HTERT RPE-1 (cell line): ENCODE measurements around the gene PAIP2.
"Not testable (repeated sequence)": the region's sequence is repeated elsewhere in the genome, so short reads cannot be mapped to it uniquely, and the experiment has no call there.

Experiments
- in situ Hi-C: fragments of 300-500 bp; cut with MboI; formaldehyde crosslinking; loops from 4 replicates; pipeline ENCODE4 v1.14.3; 2020; ENCODE audit warnings: low sequenced_read_pairs

PAIP2 gene

DNA sequence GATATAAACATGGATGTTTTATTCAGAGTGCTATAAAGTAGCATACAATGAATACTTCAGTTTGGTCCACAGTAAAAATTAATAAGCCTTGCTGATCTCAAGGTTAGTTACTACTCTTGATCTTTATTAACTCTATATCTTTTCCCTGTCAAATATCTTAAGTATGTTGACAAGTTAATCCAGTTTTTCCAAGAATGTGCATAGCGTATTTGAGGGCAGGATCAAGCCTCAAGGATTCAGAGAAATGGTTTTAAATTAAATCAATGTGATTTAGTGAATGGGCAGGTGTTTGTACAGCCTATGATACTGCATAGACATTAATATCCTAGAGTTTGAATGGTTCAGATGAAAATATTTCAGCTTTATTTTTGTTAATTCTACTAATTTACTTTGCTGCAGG, 27.4 kb upstream of the PAIP2 start:
- in situ Hi-C loops, result no loop called here

DNA sequence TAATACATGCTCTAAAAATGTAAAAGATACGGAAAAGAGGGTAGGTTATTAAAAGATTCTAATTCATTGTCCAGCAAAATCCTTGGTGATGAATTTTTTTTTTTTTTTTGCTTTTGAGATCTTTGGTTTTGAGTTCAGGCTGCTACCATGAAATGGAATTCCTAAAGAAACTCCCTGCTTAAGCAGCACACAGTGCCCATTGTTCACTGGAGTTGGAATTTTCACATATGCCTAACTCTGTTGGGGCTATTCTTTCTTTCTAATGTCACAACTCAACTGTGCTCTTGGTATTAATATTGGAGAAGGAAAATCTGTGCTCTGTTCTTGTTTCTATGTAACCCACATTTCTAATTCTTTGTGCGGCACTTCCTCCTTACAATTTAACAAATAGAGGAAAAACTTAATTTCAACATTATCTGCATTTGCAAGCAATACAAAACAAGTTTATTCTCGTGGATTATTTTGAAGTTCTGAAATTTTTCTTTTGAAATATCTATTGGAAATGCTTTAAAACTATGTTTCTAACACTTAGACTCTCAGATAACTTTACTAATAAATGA, 26.5 kb upstream of the PAIP2 start:
- in situ Hi-C loops, result no loop called here

DNA sequence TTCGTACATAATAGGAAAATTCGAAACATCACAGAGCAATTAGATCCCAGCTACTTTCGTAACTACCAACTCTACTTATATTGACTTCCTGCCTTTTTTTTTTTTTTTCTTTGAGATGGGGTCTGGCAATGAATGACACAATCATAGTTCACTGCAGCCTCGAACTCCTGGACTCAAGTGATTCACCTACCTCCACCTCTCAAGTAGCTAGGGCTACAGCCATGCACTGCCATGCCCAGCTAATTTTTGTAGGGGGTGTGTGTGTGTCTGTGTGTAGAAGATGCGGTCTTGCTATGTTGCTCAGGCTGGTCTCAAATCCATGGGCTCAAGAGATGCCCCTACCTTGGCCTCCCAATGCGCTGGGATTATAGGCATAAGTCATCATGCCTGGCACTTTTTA, 5.8 kb upstream of the PAIP2 start:
- in situ Hi-C loops, result no loop called here

DNA sequence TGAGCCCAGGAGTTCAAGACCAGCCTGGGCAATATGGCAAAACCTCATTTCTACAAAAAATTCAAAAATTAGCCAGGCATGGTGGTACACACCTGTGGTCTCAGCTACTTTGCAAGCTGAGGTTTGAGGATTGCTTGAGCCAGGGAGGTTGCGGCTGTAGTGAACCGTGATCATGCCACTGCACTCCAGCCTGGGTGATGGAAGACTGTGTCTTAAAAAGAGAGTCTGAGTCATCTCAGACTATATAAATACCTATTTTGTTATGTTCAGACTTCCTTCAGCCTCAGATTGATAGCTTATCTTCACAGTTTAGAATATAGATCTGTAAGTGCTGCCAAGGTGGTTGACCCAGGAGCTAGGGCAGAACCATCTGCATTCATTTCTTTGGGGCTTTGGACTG, 1.6 kb upstream of the PAIP2 start:
- in situ Hi-C loops, result no loop called here

DNA sequence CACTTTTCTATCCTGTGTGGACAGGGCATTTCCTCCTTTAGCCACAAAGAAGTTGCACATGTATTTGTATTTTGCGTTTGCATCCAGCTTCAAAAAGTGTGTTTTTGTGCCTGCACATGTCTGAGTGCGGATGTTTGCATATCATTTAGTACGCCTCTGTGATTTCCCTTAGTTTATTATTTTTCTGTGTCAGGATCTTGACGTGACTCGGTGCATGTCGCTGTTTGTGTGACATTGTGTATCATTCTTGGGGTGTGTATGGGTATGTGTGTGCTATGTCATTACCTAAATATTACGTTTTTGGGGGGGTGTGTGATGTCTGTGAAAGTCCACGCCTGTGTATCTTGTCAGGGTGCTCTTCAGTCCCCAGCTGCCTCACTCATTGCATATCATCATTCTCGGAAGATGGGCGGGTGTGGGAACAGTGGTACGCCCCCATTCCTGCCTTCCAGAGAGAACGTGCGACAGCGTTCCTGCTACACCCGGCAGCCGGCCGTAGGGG, 416 bp upstream of the PAIP2 start:
- in situ Hi-C loops, result no loop called here

DNA sequence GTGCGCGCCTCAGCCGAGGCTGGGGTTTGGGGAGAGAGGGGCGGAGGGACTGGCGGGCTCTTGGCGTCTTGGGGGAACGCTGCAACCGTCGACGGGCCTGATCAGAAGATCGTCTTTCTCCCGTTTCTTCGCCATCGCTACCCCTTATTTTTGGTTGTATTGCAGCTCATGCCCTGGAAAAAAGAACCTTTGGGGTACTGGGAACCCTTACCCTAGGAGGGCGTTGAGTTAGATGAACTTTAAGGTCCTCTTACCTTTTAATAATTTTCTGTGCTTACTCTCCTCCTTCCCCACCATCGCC, 719 bp downstream of the PAIP2 start:
- in situ Hi-C loops, result no loop called here

DNA sequence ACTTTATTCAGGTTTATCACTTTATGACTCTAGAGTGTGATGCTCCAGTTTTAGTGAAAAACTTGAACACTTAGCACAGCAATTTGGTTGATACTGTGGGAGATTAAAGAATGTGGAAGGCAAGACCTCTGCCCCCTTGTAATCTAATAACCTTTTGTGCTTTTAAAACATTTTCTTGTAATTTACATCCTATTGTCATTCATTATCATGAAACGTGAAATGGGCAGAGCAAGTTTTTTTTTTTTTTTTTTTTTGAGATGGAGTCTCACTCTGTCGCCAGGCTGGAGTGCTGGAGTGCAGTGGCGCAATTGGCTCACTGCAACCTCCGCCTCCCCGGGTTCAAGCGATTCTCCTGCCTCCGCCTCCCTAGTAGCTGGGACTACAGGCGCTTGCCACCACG, 1.8 kb downstream of the PAIP2 start:
- in situ Hi-C loops, result no loop called here

DNA sequence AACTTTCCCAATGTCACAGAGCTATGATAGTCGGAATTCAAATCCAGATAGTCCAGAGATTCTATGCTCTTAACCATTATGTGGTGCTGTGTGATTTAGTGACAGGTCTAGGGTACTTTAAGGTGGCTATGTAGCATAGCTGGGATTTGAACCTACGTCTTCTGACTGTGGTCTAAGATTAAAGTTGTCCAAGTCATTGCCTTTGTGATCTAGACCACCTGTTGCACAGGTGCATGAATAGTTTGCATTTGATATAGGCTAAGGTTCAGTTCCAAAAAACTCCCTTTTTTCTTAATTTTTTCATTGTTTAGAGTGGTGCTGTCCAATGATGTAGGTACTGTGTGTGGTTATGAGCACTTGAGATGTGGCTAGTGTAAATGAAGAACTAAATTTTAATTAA, 2.5 kb downstream of the PAIP2 start:
- in situ Hi-C loops, result no loop called here

DNA sequence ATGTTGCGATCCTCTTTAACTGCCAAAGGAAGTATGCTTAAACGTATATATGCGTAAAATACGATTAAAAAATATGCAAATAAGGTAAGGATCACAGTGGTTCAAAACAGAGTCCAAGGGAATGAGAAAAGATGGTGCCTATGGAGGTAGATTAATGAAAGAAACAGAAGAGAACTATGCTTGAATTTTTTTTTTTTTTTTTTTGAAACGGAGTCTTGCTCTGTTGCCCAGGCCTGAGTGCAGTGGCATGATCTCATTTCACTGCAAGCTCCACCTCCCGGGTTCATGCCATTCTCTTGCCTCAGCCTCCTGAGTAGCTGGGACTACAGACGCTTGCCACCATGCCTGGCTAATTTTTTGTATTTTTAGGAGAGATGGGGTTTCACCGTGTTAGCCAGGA, 3.8 kb downstream of the PAIP2 start:
- in situ Hi-C loops, result not testable (repeated sequence)

DNA sequence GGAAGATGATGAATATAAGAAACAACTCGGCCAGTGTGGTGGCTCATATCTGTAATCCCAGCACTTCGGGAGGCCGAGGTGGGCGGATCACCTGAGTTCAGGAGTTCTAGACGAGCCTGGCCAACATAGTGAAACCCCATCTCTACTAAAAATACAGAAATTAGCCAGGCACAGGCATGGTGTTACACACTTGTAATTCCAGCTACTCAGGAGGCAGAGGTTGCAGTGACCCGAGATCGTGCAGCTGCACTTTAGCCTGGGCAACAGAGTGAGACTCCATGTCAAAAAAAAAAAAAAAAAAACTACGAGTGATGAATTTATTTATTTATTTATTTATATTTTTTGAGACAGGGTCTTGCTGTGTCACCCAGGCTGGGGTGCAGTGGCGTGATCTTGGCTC, 6.2 kb downstream of the PAIP2 start:
- in situ Hi-C loops, result not testable (repeated sequence)

DNA sequence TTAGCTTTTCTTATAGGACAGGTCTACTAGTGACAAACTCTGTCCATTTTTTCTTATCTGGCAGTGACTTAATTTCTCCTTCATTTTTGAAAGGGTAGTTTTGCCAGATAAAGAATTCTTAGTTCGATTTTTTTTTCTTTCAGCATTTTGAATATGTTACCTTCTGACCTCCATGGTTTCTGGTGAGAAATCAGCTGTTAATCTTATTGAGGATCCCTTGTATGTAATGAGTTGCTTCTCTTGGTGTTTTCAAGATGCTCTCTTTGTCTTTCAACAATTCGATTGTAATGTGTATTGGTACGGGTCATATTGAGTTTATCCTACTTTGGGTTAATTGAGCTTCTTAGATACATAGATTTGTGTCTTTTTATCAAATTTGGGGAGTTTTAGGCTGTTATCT, 12.5 kb downstream of the PAIP2 start:
- in situ Hi-C loops, result no loop called here

DNA sequence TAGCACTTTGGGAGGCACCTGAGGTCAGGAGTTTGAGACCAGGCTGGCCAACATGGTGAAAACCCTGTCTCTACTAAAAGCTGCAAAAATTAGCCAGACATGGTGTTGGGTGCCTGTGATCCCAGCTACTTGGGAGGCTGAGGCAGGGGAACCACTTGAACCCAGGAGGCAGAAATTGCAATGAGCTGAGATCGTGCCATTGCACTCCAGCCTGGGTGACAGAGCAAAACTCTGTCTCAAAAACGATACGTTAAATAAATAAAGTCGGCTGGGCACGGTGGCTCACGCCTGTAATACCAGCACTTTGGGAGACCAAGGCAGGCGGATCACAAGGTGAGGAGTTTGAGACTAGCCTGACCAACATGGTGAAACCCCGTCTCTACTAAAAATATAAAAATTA, 14.2 kb downstream of the PAIP2 start:
- in situ Hi-C loops, result not testable (repeated sequence)

DNA sequence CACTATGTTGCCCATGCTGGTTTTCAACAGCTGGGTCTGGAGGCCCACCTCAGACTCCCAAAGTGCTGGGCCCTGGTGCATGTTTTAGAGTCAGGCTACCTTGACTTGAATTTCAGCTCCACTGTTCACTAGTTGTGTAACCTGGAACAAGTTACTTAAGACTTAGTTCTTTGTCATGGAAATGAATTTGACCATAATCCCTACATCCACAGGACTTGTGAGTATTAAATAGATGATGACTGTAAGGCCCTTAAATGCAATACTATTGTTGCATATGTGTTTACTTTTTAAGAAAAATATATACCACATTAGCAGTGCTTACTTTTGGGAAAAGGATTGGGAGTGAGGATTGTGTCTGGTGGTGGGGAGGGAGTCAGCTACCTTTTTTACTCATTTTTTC, 16.4 kb downstream of the PAIP2 start:
- in situ Hi-C loops, result no loop called here

DNA sequence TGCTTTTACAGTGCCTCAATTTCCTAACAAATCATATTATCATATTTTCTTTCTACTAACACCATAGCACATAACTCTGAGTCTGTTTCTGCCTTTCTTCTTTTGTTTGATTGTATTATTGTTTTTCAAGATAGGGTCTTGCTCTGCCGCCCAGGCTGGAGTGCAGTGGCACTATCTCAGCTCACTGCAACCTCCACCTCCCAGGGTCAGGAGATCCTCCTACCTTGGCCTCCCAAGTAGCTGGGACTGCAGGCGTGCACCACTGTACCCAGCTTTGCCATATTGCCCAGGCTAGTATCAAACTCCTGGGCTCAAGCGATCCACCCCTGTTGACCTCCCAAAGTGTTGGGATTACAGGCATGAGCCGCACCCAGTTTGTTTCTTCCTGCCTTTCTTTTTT, 18.7 kb downstream of the PAIP2 start:
- in situ Hi-C loops, result no loop called here

DNA sequence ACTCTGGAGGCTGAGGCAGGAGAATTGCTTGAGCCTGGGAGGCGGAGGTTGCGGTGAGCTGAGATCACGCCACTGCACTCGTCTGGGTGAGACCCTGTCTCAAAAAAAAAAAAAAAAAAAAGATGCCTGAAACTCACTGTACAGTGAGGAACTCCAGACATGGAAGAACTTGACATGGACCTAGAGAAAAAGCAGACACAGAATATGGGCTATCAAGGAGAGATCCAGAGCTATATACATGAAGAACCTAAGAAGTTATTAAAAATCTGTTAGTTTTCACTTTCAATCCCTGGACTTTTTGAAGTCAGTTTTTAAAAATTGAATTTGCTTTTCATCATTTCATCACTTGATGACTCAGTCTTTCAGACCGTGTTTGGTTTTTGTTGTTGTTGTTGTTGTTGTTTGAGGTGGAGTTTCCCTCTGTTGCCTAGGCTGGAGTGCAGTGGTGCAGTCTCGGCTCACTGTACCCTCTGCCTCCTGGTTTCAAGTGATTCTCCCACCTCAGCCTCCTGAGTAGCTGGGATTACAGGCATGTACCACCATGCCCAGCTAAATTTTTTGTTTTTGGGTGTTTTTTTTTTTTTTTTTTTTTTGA, 20.3 kb downstream of the PAIP2 start:
- in situ Hi-C loops, result no loop called here

DNA sequence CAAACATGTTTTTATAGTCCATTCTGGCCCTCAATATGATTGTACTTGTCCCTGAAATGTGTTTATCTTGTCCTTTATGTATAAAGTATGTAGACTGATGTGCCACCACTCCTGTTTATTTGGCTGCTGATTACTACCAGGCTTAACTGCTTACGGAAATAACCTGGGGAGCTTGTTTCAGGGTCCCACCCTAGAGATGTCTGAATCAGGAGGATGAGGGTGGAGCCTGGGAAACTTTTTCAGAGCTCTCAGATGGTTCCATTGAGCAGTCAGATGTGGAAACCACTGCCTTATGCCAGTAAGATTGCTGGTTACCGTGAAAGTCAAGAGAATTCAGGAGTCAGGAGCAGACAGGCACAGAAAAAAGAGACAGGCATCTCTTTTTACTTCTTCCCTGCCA, 22.3 kb downstream of the PAIP2 start:
- in situ Hi-C loops, result no loop called here

DNA sequence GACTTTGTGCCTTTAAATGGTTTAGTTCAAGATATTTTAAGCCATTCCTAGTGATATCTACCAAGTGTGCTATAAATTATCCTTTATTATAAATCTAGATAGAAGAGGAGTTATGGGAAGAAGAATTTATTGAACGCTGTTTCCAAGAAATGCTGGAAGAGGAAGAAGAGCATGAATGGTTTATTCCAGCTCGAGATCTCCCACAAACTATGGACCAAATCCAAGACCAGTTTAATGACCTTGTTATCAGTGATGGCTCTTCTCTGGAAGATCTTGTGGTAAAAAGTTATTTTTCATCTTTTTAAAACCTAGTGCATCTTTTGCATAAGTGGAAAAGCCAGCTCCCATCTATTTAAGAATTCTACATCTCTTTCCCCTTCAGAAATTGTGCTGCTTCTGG, 22.8 kb downstream of the PAIP2 start:
- in situ Hi-C loops, result no loop called here

DNA sequence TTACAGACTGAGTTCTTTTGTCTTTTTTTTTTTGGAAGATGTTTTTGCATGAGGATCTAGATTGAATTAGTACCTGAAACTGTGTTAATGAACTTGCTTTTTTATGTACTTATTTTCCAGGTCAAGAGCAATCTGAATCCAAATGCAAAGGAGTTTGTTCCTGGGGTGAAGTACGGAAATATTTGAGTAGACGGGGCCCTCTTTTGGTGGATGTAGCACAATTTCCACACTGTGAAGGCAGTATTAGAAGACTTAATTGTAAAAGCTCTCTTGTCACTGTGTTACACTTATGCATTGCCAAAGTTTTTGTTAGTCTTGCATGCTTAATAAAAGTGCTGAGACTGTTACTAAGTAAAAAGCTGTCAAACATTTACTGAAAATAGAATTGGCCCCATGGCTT, 27.0 kb downstream of the PAIP2 start:
- in situ Hi-C loops, result no loop called here

DNA sequence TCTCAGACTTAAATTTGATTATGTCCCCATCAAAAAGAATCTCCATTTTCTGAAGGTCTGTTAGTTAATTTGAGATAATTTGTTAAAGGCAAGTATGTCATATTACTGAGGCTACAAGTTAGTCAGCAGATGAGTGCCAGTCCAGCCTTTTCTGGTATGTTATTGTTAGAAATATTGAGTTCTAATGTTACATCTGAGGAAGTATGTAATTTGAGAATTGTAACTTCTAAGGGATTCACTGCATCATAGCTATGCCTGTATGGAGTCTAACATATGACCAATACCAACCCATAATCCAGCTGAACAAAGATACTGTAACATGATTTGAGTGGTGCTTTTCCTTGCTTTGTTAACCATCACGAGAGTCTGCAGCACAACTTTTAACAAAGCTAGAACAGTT, 27.5 kb downstream of the PAIP2 start:
- in situ Hi-C loops, result no loop called here

DNA sequence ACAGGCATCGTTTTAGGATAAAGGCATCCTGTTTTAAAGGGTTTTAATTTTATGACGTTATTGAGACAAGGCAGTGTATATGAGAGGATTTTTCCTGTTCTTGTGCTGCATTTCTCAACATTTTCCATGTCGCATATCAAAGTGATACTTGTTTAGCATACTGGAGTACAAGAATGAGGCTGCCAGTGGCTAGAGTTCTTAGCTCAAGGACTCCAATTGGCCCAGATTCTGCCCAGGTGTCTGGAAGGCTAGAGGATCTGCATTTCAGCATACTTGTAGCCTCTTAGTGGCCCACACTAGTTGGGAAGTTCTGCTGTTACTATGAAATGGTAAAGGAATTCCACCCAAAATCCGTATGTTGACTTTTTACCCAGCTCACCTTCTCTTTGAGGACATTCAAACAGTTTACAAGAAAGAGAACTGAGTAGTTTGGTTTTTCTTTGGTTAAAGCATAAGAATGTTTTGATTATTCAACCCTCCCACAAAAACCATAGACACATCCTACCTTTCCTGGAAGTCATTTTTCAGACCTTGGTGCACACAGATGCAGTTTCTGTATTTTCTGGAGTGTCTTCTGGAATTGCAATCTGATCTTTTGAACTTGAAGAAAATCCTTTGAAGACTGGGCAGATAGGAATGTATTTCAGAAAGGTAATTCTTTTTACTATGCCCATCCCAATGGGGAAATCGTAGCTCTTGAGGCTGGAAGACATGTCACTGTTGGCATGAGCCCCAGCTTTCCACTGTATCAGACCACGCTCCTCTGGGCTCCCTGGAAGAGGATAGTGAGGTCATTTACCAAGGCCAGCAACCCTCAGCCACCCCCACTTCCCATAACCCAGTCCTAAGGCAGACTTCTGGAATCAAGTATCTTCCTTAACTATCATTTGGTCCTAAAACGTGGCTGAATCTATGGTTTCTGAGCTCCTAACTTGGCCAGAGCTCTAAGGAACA, 30.1 kb downstream of the PAIP2 start:
- in situ Hi-C loops, result no loop called here

DNA sequence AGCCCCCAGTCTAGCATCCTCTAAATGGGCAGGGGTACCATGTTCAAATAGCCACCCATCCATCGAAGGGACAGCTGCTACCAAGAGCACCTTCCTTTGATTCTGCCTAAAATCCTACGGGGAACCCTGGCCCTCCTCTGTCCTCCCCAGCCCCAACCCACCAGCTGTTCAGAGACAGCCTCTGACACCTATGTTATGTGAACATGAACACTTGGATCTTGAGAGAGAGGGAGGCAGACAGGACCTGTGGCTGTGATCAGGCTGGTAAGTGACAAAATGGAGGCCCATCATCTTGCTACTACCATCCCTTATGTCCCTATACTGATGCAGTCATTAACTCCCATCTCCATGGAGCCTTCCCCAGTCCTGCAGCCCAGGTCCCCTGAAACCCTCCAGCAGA, 33.3 kb downstream of the PAIP2 start:
- in situ Hi-C loops, result no loop called here

DNA sequence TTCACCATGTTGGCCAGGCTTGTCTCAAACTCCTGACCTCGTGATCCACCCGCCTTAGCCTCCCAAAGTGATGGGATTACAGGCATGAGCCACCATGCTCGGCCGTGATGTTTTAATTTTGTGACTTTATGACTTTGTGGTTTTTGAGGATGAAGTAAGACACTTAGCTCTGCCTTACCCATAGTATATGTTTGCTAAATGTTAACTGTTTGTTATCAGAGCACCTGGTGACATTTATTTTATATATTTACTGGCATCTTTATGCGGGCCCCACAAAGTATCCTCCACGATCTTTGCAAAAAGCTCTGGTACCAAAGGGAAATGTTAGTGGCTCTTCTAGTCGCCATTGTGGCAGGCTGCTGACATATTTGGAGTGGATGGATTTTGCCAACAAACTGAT, 34.7 kb downstream of the PAIP2 start:
- in situ Hi-C loops, result no loop called here
